ENCODE results near the gene POU2F2.
"Not testable (repeated sequence)": the region's sequence is repeated elsewhere in the genome, so short reads cannot be mapped to it uniquely, and the experiment has no call there.

POU2F2 gene

GRCh38 chr19:42059196-42059595 is 73.0 kb downstream of the POU2F2 start:
- no peak for DNase-seq (ENCODE audit: low read depth)

GRCh38 chr19:42057846-42058245 is 74.4 kb downstream of the POU2F2 start:
- no peak for DNase-seq (ENCODE audit: low read depth)

- no peak for DNase-seq (ENCODE audit: low read depth)
Observed at GRCh38 chr19:42054205-42054604, 78.0 kb downstream of the POU2F2 start.

- DNase-seq (ENCODE audit: low read depth), result no peak
Observed at GRCh38 chr19:42053037-42053935, 79.0 kb downstream of the POU2F2 start.

- DNase-seq (ENCODE audit: low read depth), result no peak
Observed at GRCh38 chr19:42052241-42052863, 79.9 kb downstream of the POU2F2 start.

GRCh38 chr19:42051166-42052115 is 80.8 kb downstream of the POU2F2 start:
- DNase-seq (ENCODE audit: low read depth), result no peak

GRCh38 chr19:42048992-42049391 is 83.3 kb downstream of the POU2F2 start:
- DNase-seq (ENCODE audit: low read depth), result no peak

GRCh38 chr19:42045575-42045974 is 86.7 kb downstream of the POU2F2 start:
- no peak for DNase-seq (ENCODE audit: low read depth)

GRCh38 chr19:42042455-42043170 is 89.6 kb downstream of the POU2F2 start:
- no peak for DNase-seq (ENCODE audit: low read depth)

GRCh38 chr19:42040491-42040890 is 91.8 kb downstream of the POU2F2 start:
- DNase-seq (ENCODE audit: low read depth), result not testable (repeated sequence)

- no peak for DNase-seq (ENCODE audit: low read depth)
Observed at GRCh38 chr19:42040031-42040430, 92.2 kb downstream of the POU2F2 start.

GRCh38 chr19:42038666-42039065 is 93.6 kb downstream of the POU2F2 start:
- no peak for DNase-seq (ENCODE audit: low read depth)

- no peak for DNase-seq (ENCODE audit: low read depth)
Observed at GRCh38 chr19:42037649-42038048, 94.6 kb downstream of the POU2F2 start.

Data from activated gamma-delta T cell treated with anti-CD3 and anti-CD28 coated beads, Interleukin-2, amount 50 U/mL, for 16 hours (primary cell).